ENCODE measurements around the gene ACAN. TPM values are rescaled to one million over a fixed set of nuclear protein-coding genes. Genes with fewer than 3 reads are reported as not detected.
"Not testable (repeated sequence)": the region's sequence is repeated elsewhere in the genome, so short reads cannot be mapped to it uniquely, and the experiment has no call there.

ACAN gene
- total RNA-seq, 3 donors from 2014 or later, result not detected

DNA sequence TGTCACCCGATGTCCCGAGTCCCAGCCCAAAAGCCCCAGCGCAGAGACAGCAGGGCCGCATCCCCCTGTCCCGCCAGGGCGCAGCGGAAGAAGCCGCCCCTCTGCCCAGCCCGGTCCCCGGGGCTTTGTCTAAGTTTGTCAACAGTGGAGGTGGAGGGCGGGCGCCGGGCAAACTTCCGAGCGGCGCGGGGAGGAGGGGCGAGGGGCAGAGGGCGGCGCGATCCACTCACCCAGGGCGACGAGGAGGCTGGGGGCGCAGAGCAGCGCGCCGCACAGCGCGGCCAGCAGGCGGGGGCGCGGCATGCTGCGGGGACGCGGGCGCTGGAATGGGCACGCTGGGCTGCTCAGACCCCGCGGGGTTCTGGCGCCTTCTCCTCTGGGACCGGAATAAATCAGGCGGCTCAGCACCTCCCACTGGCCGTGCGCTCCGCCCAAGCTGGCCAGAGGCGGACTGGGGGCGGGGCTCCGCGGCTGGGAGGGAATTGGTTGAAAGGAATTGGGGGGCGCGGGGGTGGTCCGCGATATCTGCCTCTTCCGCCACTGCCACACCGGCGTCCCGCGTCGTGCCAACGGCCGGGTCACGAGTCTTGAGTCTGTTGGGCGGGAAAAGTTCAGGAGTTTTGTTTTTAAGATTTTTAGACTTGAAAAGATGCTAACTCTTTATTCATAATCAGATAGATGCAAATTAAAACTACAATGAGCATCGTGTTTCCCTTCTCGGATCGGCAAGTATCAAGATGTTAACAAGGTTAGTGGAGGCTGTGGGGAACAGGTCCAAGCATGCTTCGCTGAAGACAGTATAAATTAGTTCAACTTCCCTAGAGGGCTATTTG lies 110.0 kb downstream of the ACAN start, which contains the start of gene MFGE8:
MFGE8 (minus strand) TSS at position 363 of the 833 bp plus-strand sequence; CDS start at position 303, 60 bp downstream.
- DNase-seq (peak; percentile 59), ATAC-seq (peak; percentile 95 to 96)
- peaks cover 4% of the 10 kb centered on the region for H3K36me3 Mint-ChIP-seq (ENCODE audit: insufficient read depth)
- peak within 1 kb of the TSS; percentile 85 for H3K4me3 Mint-ChIP-seq
- no peaks in the 10 kb centered on the region for H3K9me3 Mint-ChIP-seq
- peaks cover 22% of the 10 kb centered on the region for H3K4me1 Mint-ChIP-seq (ENCODE audit: low read depth)
- peaks cover 8% of the 10 kb centered on the region for H3K27me3 Mint-ChIP-seq (ENCODE audit: low read depth)

GRCh38 chr15:88913850-88914169 lies 110.6 kb downstream of the ACAN start:
- ATAC-seq, result no peak
- H3K4me1 Mint-ChIP-seq (ENCODE audit: low read depth), result peaks cover 23% of the 10 kb centered on the region
- DNase-seq, result no peak
- no peaks in the 10 kb centered on the region for H3K9me3 Mint-ChIP-seq
- peak overlapping the region; percentile 85 for H3K4me3 Mint-ChIP-seq
- H3K27me3 Mint-ChIP-seq (ENCODE audit: low read depth), result peaks cover 10% of the 10 kb centered on the region
- peaks cover 4% of the 10 kb centered on the region for H3K36me3 Mint-ChIP-seq (ENCODE audit: insufficient read depth)

GRCh38 chr15:88915354-88915753 lies 112.1 kb downstream of the ACAN start:
- no peaks in the 10 kb centered on the region for H3K9me3 Mint-ChIP-seq
- no peaks in the 10 kb centered on the region for H3K36me3 Mint-ChIP-seq (ENCODE audit: insufficient read depth)
- H3K4me1 Mint-ChIP-seq (ENCODE audit: low read depth), result peaks cover 26% of the 10 kb centered on the region

GRCh38 chr15:88917760-88918159 lies 114.5 kb downstream of the ACAN start:
- ATAC-seq, result no peak
- no peaks in the 10 kb centered on the region for H3K9me3 Mint-ChIP-seq

More at GRCh38 chr15:88915354-88915753, 112.1 kb downstream of the ACAN start:
- no peak for ATAC-seq
- peaks cover 19% of the 10 kb centered on the region for H3K27me3 Mint-ChIP-seq (ENCODE audit: low read depth)
- no peak overlapping the region for H3K4me3 Mint-ChIP-seq
- no peak for DNase-seq

GRCh38 chr15:88918738-88919137 lies 115.5 kb downstream of the ACAN start:
- Mint-ChIP-seq H3K4me1 (ENCODE audit: low read depth) (peaks cover 10% of the 10 kb centered on the region), H3K27me3 (ENCODE audit: low read depth) (peaks cover 23% of the 10 kb centered on the region), H3K9me3 (no peaks in the 10 kb centered on the region), H3K4me3 (no peak overlapping the region), H3K36me3 (ENCODE audit: insufficient read depth) (no peaks in the 10 kb centered on the region)
- ATAC-seq (peak; percentile 88 to 89), DNase-seq (no peak)

More at GRCh38 chr15:88917760-88918159, 114.5 kb downstream of the ACAN start:
- H3K4me3 Mint-ChIP-seq, result no peak overlapping the region
- peaks cover 23% of the 10 kb centered on the region for H3K27me3 Mint-ChIP-seq (ENCODE audit: low read depth)
- peaks cover 14% of the 10 kb centered on the region for H3K4me1 Mint-ChIP-seq (ENCODE audit: low read depth)
- no peak for DNase-seq
- no peaks in the 10 kb centered on the region for H3K36me3 Mint-ChIP-seq (ENCODE audit: insufficient read depth)

GRCh38 chr15:88920186-88920891 lies 117.1 kb downstream of the ACAN start:
- H3K4me1 Mint-ChIP-seq (ENCODE audit: low read depth), result peaks cover 10% of the 10 kb centered on the region
- H3K27me3 Mint-ChIP-seq (ENCODE audit: low read depth), result peaks cover 23% of the 10 kb centered on the region
- DNase-seq (no peak), ATAC-seq (no peak)
- H3K4me3 Mint-ChIP-seq, result no peak overlapping the region
- H3K36me3 Mint-ChIP-seq (ENCODE audit: insufficient read depth), result no peaks in the 10 kb centered on the region
- no peaks in the 10 kb centered on the region for H3K9me3 Mint-ChIP-seq

DNA sequence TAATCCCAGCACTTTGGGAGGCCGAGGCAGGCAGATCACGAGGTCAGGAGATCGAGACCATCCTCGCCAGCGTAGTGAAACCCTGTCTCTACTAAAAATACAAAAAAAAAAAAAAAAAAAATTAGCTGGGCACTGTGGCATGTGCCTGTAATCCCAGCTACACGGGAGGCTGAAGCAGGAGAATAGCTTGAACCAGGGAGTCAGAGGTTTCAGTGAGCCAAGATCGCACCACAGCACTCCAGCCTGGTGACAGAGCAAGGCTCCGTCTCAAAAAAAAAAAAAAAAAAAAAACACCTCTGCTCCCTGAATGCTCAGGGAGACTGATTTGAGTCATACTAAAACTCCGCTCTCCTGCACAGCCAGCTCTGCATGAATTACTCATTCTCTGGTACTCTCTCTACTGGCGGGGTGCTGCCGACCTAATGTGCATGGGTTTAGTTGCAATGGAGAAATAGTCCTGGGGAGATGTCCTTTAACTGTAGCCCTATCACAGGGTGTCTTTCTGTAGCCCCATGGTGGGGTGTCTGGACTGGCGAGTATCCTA lies 117.7 kb downstream of the ACAN start:
- peak; percentile 64 to 87 for ATAC-seq
- H3K9me3 Mint-ChIP-seq; H3K36me3 Mint-ChIP-seq (ENCODE audit: insufficient read depth); DNase-seq; H3K4me3 Mint-ChIP-seq: not testable (repeated sequence)
- Mint-ChIP-seq H3K27me3 (ENCODE audit: low read depth) (peaks cover 23% of the 10 kb centered on the region), H3K4me1 (ENCODE audit: low read depth) (peaks cover 10% of the 10 kb centered on the region)

Other genes starting within 250 kb of the ACAN start
- 100 to 1,000 TPM; 103 to 141 (median 140) TPM for gene AEN, start 182.1 kb upstream of the ACAN start, total RNA-seq
- 10 to 100 TPM; 26.8 to 37.8 (median 27.7) TPM for gene ISG20, start 164.4 kb upstream of the ACAN start, total RNA-seq
- gene HAPLN3, start 92.1 kb downstream of the ACAN start, total RNA-seq, result 10 to 100 TPM; 67.4 to 87.5 (median 79.8) TPM
- gene MFGE8, start 109.9 kb downstream of the ACAN start, total RNA-seq, result 1 to 10 TPM; 4.7 to 5.7 (median 5.1) TPM